ENCODE results near the gene TUBB.

- TF ChIP-seq, protein P1, sequence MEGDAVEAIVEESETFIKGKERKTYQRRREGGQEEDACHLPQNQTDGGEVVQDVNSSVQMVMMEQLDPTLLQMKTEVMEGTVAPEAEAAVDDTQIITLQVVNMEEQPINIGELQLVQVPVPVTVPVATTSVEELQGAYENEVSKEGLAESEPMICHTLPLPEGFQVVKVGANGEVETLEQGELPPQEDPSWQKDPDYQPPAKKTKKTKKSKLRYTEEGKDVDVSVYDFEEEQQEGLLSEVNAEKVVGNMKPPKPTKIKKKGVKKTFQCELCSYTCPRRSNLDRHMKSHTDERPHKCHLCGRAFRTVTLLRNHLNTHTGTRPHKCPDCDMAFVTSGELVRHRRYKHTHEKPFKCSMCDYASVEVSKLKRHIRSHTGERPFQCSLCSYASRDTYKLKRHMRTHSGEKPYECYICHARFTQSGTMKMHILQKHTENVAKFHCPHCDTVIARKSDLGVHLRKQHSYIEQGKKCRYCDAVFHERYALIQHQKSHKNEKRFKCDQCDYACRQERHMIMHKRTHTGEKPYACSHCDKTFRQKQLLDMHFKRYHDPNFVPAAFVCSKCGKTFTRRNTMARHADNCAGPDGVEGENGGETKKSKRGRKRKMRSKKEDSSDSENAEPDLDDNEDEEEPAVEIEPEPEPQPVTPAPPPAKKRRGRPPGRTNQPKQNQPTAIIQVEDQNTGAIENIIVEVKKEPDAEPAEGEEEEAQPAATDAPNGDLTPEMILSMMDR (conservative IDR thresholded peaks at IDR 0.05; ENCODE audit: low read length): peak; percentile 20; the same call in 1 of the 2 replicates
- no peak for TF ChIP-seq EZH2phosphoT487 (IDR thresholded peaks at IDR 0.05; ENCODE audit: borderline replicate concordance)
These were observed 7.9 kb downstream of the TUBB start for GRCh38 chr6:30727920-30728553.

Measured in Loucy (cell line).